WTC11 (cell line): Measurements from ENCODE around the gene LGALS7. TPM values are rescaled to one million over a fixed set of nuclear protein-coding genes. Genes with fewer than 3 reads are reported as not detected.
A peak's percentile ranks its signal among the peaks of the same experiment; 100 is the strongest.

Source experiments
- ATF2 ChIP-seq: sonication (generic); formaldehyde crosslinking; IDR thresholded peaks from 2 replicates; pipeline ENCODE4 v1.8.1; 2022; ENCODE audit warnings: low read depth, missing genetic modification reagents, borderline replicate concordance
- ATF3 ChIP-seq: sonication (generic); formaldehyde crosslinking; conservative IDR thresholded peaks from 2 replicates; pipeline ENCODE4 v1.8.1; 2022; ENCODE audit warnings: mild to moderate bottlenecking, missing genetic modification reagents
- CBFB ChIP-seq: sonication (generic); formaldehyde crosslinking; IDR thresholded peaks from 2 replicates; pipeline ENCODE4 v1.8.1; 2022; ENCODE audit warnings: mild to moderate bottlenecking, low read depth, missing genetic modification reagents
- CDX4 ChIP-seq: fragments of 250-450 bp; sonication (Bioruptor Pico); IDR thresholded peaks from 2 replicates; pipeline ENCODE4 v1.9.0; 2021; ENCODE audit warnings: moderate library complexity, mild to moderate bottlenecking, inconsistent platforms, borderline replicate concordance
- CREB1 ChIP-seq: sonication (generic); formaldehyde crosslinking; IDR thresholded peaks from 2 replicates; pipeline ENCODE4 v1.8.0; 2023; ENCODE audit warnings: mild to moderate bottlenecking, missing genetic modification reagents
- E2F1 ChIP-seq: sonication (generic); formaldehyde crosslinking; IDR thresholded peaks from 2 replicates; pipeline ENCODE4 v1.8.0; 2022; ENCODE audit warnings: mild to moderate bottlenecking, missing genetic modification reagents
- E2F4 ChIP-seq: sonication (generic); formaldehyde crosslinking; IDR thresholded peaks from 2 replicates; pipeline ENCODE4 v1.8.1; 2022; ENCODE audit warnings: low read depth, mild to moderate bottlenecking, moderate library complexity, missing genetic modification reagents, borderline replicate concordance
- ETV6 ChIP-seq: sonication (generic); formaldehyde crosslinking; IDR thresholded peaks from 2 replicates; pipeline ENCODE4 v1.8.1; 2022; ENCODE audit warnings: mild to moderate bottlenecking, missing genetic modification reagents
- FOXK1 ChIP-seq: sonication (generic); formaldehyde crosslinking; IDR thresholded peaks from 2 replicates; pipeline ENCODE4 v1.8.0; 2022; ENCODE audit warnings: mild to moderate bottlenecking, moderate library complexity, missing genetic modification reagents
- FOXP4 ChIP-seq: sonication (generic); formaldehyde crosslinking; IDR thresholded peaks from 2 replicates; pipeline ENCODE4 v1.8.0; 2022; ENCODE audit warnings: mild to moderate bottlenecking, missing genetic modification reagents
- GTF2I ChIP-seq: fragments of 250-450 bp; sonication (Bioruptor Pico); conservative IDR thresholded peaks from 2 replicates; pipeline ENCODE4 v1.4.0; 2021; ENCODE audit warnings: mild to moderate bottlenecking
- IRF2 ChIP-seq: sonication (generic); formaldehyde crosslinking; IDR thresholded peaks from 2 replicates; pipeline ENCODE4 v1.8.0; 2022; ENCODE audit warnings: low read depth, missing genetic modification reagents, borderline replicate concordance
- JAZF1 ChIP-seq: fragments of 250-450 bp; sonication (Bioruptor Pico); IDR thresholded peaks from 2 replicates; pipeline ENCODE4 v1.9.0; 2021; ENCODE audit warnings: moderate library complexity, mild to moderate bottlenecking, inconsistent platforms
- JUN ChIP-seq: sonication (generic); formaldehyde crosslinking; IDR thresholded peaks from 2 replicates; pipeline ENCODE4 v1.8.0; 2023; ENCODE audit warnings: mild to moderate bottlenecking, missing genetic modification reagents
- KAT7 ChIP-seq: sonication (generic); formaldehyde crosslinking; IDR thresholded peaks from 2 replicates; pipeline ENCODE4 v1.8.1; 2023; ENCODE audit warnings: missing genetic modification reagents, mild to moderate bottlenecking, borderline replicate concordance
- MAX ChIP-seq: sonication (generic); formaldehyde crosslinking; IDR thresholded peaks from 2 replicates; pipeline ENCODE4 v1.8.0; 2022; ENCODE audit warnings: mild to moderate bottlenecking, missing genetic modification reagents
- NFATC4 ChIP-seq: fragments of 250-450 bp; sonication (Bioruptor Pico); IDR thresholded peaks from 2 replicates; pipeline ENCODE4 v1.9.0; 2021; ENCODE audit warnings: mild to moderate bottlenecking
- NR3C1 ChIP-seq: sonication (generic); formaldehyde crosslinking; conservative IDR thresholded peaks from 2 replicates; pipeline ENCODE4 v1.8.1; 2023; ENCODE audit warnings: low read depth, mild to moderate bottlenecking, missing genetic modification reagents
- SOX15 ChIP-seq: fragments of 250-450 bp; sonication (Bioruptor Pico); IDR thresholded peaks from 2 replicates; pipeline ENCODE4 v1.9.0; 2021; ENCODE audit warnings: mild to moderate bottlenecking
- SP1 ChIP-seq: sonication (generic); formaldehyde crosslinking; conservative IDR thresholded peaks from 2 replicates; pipeline ENCODE4 v1.8.1; 2022; ENCODE audit warnings: missing genetic modification reagents
- TEAD1 ChIP-seq: sonication (generic); formaldehyde crosslinking; IDR thresholded peaks from 2 replicates; pipeline ENCODE4 v1.8.0; 2022; ENCODE audit warnings: mild to moderate bottlenecking, missing genetic modification reagents
- USF1 ChIP-seq: sonication (generic); formaldehyde crosslinking; IDR thresholded peaks from 2 replicates; pipeline ENCODE4 v1.8.0; 2022; ENCODE audit warnings: mild to moderate bottlenecking, missing genetic modification reagents
- ZBTB21 ChIP-seq: sonication (generic); formaldehyde crosslinking; IDR thresholded peaks from 2 replicates; pipeline ENCODE4 v1.8.1; 2023; ENCODE audit warnings: mild to moderate bottlenecking, missing genetic modification reagents, borderline replicate concordance
- ZBTB43 ChIP-seq: sonication (generic); formaldehyde crosslinking; IDR thresholded peaks from 2 replicates; pipeline ENCODE4 v1.8.1; 2023; ENCODE audit warnings: mild to moderate bottlenecking, missing genetic modification reagents
- ZNF138 ChIP-seq: sonication (generic); formaldehyde crosslinking; conservative IDR thresholded peaks from 2 replicates; pipeline ENCODE4 v1.8.1; 2022; ENCODE audit warnings: mild to moderate bottlenecking, moderate library complexity, missing genetic modification reagents
- ZNF232 ChIP-seq: sonication (generic); formaldehyde crosslinking; IDR thresholded peaks from 2 replicates; pipeline ENCODE4 v1.8.0; 2022; ENCODE audit warnings: mild to moderate bottlenecking, missing genetic modification reagents
- ZNF263 ChIP-seq: sonication (generic); formaldehyde crosslinking; IDR thresholded peaks from 2 replicates; pipeline ENCODE4 v1.8.1; 2022; ENCODE audit warnings: low read depth, mild to moderate bottlenecking, moderate library complexity, missing genetic modification reagents
- ZNF317 ChIP-seq: sonication (generic); formaldehyde crosslinking; IDR thresholded peaks from 2 replicates; pipeline ENCODE4 v1.8.1; 2023; ENCODE audit warnings: low read depth, mild to moderate bottlenecking, moderate library complexity, missing genetic modification reagents, borderline replicate concordance
- ZNF396 ChIP-seq: fragments of 250-450 bp; sonication (Bioruptor Pico); IDR thresholded peaks from 2 replicates; pipeline ENCODE4 v1.8.0; 2021; ENCODE audit warnings: mild to moderate bottlenecking, moderate library complexity, borderline replicate concordance
- total RNA-seq: library from RNA; stranded (reverse); gene quantifications from 3 replicates; pipeline ENCODE4 v1.2.3, GENCODE V29; 2021

Gene LGALS7
- total RNA-seq, 1 experiment from 2014 or later: 2.3 TPM

- TF ChIP-seq ZBTB43 (CRISPR knock-in tag) (no peak), ZNF396 (CRISPR knock-in tag) (no peak), FOXP4 (CRISPR knock-in tag) (peak; percentile 93), GTF2I (CRISPR knock-in tag) (no peak), JUN (CRISPR knock-in tag) (no peak), CDX4 (CRISPR knock-in tag) (no peak), CBFB (CRISPR knock-in tag) (0 out of 2 replicates have a peak, but pooled peaks have one; percentile 32), ZNF317 (0 out of 2 replicates have a peak, but pooled peaks have one; percentile 14), IRF2 (no peak), ZNF138 (CRISPR knock-in tag) (no peak), ATF2 (CRISPR knock-in tag) (no peak), TEAD1 (CRISPR knock-in tag) (peak; percentile 90), USF1 (CRISPR knock-in tag) (peak; percentile 43; the same call in 1 of the 2 replicates), JAZF1 (no peak), ZNF263 (CRISPR knock-in tag) (no peak), FOXK1 (CRISPR knock-in tag) (peak; percentile 70; the same call in 1 of the 2 replicates), KAT7 (CRISPR knock-in tag) (no peak), ZBTB21 (CRISPR knock-in tag) (no peak), SOX15 (CRISPR knock-in tag) (no peak), NFATC4 (no peak), ETV6 (CRISPR knock-in tag) (0 out of 2 replicates have a peak, but pooled peaks have one; percentile 89), E2F4 (CRISPR knock-in tag) (no peak), MAX (CRISPR knock-in tag) (peak; percentile 94), E2F1 (0 out of 2 replicates have a peak, but pooled peaks have one; percentile 41), NR3C1 (CRISPR knock-in tag) (no peak), ATF3 (no peak), ZNF232 (CRISPR knock-in tag) (peak; percentile 86; the same call in 1 of the 2 replicates), SP1 (CRISPR knock-in tag) (no peak), CREB1 (CRISPR knock-in tag) (peak; percentile 63; the same call in 1 of the 2 replicates)
Measured at GRCh38 chr19:38769635-38770211, 3.6 kb downstream of the LGALS7 start (continued).
